ENCODE results near the gene PAIP2B.

DNA sequence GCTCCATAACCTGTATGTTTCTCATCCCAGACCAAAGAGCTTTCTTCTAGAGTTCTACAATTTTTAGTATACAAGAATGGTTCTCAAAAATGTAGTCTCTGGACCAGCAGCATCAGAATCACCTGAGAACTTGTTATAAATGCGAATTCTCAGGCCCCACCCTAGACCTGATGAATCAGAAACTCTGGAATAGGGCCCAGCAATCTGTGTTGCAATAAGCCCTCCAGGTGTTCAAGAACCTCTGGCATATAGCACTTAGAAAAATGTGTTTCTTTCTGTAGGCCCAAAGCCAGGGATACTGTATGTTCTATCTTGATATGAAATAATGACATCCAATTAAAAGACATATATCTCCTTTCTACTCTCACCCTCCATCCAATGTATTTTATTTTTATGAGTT, 10.4 kb downstream of the PAIP2B start:
- no peak for TF ChIP-seq EZH2 (IDR thresholded peaks at IDR 0.05; ENCODE audit: borderline replicate concordance, low read depth, low read length, severe bottlenecking)
- TF ChIP-seq, protein P1, sequence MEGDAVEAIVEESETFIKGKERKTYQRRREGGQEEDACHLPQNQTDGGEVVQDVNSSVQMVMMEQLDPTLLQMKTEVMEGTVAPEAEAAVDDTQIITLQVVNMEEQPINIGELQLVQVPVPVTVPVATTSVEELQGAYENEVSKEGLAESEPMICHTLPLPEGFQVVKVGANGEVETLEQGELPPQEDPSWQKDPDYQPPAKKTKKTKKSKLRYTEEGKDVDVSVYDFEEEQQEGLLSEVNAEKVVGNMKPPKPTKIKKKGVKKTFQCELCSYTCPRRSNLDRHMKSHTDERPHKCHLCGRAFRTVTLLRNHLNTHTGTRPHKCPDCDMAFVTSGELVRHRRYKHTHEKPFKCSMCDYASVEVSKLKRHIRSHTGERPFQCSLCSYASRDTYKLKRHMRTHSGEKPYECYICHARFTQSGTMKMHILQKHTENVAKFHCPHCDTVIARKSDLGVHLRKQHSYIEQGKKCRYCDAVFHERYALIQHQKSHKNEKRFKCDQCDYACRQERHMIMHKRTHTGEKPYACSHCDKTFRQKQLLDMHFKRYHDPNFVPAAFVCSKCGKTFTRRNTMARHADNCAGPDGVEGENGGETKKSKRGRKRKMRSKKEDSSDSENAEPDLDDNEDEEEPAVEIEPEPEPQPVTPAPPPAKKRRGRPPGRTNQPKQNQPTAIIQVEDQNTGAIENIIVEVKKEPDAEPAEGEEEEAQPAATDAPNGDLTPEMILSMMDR (IDR thresholded peaks at IDR 0.05; ENCODE audit: borderline replicate concordance, extremely low read depth, low read length, poor library complexity, severe bottlenecking) = no peak
